Trophoblast cell (in vitro differentiated cells and primary cell): ENCODE measurements around the gene CHST2.

Experiments used
- DNase-seq, 2 donors: peaks; one replicate each; pipeline ENCODE4 v3.0.0-alpha.2; 2016
- H2AFZ ChIP-seq: 2 replicates; pipeline ENCODE4 v1.6.1; 2013; ENCODE audit warnings: low read length, moderate library complexity, mild to moderate bottlenecking; ENCODE audit not compliant: insufficient read depth, poor library complexity
- H2AK5ac ChIP-seq: 2 replicates; pipeline ENCODE4 v1.6.1; 2013; ENCODE audit warnings: mild to moderate bottlenecking, low read length
- H2BK120ac ChIP-seq: 2 replicates; pipeline ENCODE4 v1.6.1; 2013; ENCODE audit warnings: low read length, mild to moderate bottlenecking, moderate library complexity; ENCODE audit not compliant: insufficient read depth, poor library complexity
- H2BK12ac ChIP-seq: 2 replicates; pipeline ENCODE4 v1.6.1; 2013; ENCODE audit warnings: mild to moderate bottlenecking, low read length, moderate library complexity
- H2BK5ac ChIP-seq: 2 replicates; pipeline ENCODE4 v1.6.1; 2013; ENCODE audit warnings: low read length, low read depth, moderate library complexity, mild to moderate bottlenecking; ENCODE audit not compliant: poor library complexity
- H3K14ac ChIP-seq: 2 replicates; pipeline ENCODE4 v1.6.1; 2013; ENCODE audit warnings: mild to moderate bottlenecking, low read length
- H3K18ac ChIP-seq: 2 replicates; pipeline ENCODE4 v1.6.1; 2013; ENCODE audit warnings: mild to moderate bottlenecking, low read length
- H3K23ac ChIP-seq: 2 replicates; pipeline ENCODE4 v1.6.1; 2013; ENCODE audit warnings: low read length
- H3K27ac ChIP-seq: 2 replicates; pipeline ENCODE4 v1.5.1; 2013; ENCODE audit warnings: low read depth, mild to moderate bottlenecking, inconsistent platforms, low read length, moderate library complexity
- H3K27me3 ChIP-seq: 2 replicates; pipeline ENCODE4 v1.6.1; 2013; ENCODE audit warnings: inconsistent platforms, mild to moderate bottlenecking, low read length, moderate library complexity; ENCODE audit not compliant: insufficient read depth
- H3K36me3 ChIP-seq, 2 experiments: 1 replicate in 1 of 2; 2 replicates in 1 of 2; pipeline ENCODE4 v1.6.1; 2013; ENCODE audit warnings: low read length in 2 of 2, mild to moderate bottlenecking in 2 of 2, moderate library complexity in 1 of 2; ENCODE audit not compliant: insufficient read depth in 2 of 2, control insufficient read depth in 1 of 2
- H3K4ac ChIP-seq: 2 replicates; pipeline ENCODE4 v1.6.1; 2013; ENCODE audit warnings: low read depth, mild to moderate bottlenecking, low read length, moderate library complexity
- H3K4me1 ChIP-seq, 2 experiments: 1 replicate in 1 of 2; 2 replicates in 1 of 2; pipeline ENCODE4 v1.6.1; 2013; ENCODE audit warnings: low read length in 2 of 2, mild to moderate bottlenecking in 2 of 2, moderate library complexity in 1 of 2; ENCODE audit not compliant: insufficient read depth in 2 of 2, control insufficient read depth in 1 of 2
- H3K4me2 ChIP-seq: 2 replicates; pipeline ENCODE4 v1.6.1; 2013; ENCODE audit warnings: inconsistent platforms, mild to moderate bottlenecking, low read length, moderate library complexity
- H3K4me3 ChIP-seq: 2 replicates; pipeline ENCODE4 v1.5.1; 2013; ENCODE audit warnings: mild to moderate bottlenecking, low read depth, low read length, inconsistent platforms
- H3K79me1 ChIP-seq: one replicate; pipeline ENCODE4 v1.6.1; 2013; ENCODE audit warnings: low read length
- H3K79me2 ChIP-seq: 2 replicates; pipeline ENCODE4 v1.6.1; 2013; ENCODE audit warnings: low read length, mild to moderate bottlenecking; ENCODE audit not compliant: control insufficient read depth, insufficient read depth, poor library complexity
- H3K9ac ChIP-seq: 2 replicates; pipeline ENCODE4 v1.6.1; 2013; ENCODE audit warnings: mild to moderate bottlenecking, low read length
- H3K9me3 ChIP-seq: 2 replicates; pipeline ENCODE4 v1.6.1; 2013; ENCODE audit warnings: low read depth, mild to moderate bottlenecking, control low read depth, inconsistent platforms, low read length; ENCODE audit not compliant: insufficient read depth
- H4K12ac ChIP-seq: 2 replicates; pipeline ENCODE4 v1.6.1; 2013; ENCODE audit warnings: low read depth, mild to moderate bottlenecking, low read length, moderate library complexity
- H4K8ac ChIP-seq: 2 replicates; pipeline ENCODE4 v1.6.1; 2013; ENCODE audit warnings: low read depth, mild to moderate bottlenecking, low read length, moderate library complexity
- H4K91ac ChIP-seq: one replicate; pipeline ENCODE4 v1.6.1; 2013; ENCODE audit warnings: low read depth, mild to moderate bottlenecking, low read length, moderate library complexity
- WGBS: extraction: QIAGEN DNeasy Blood & Tissue Kit; methylation state at CpG from one replicate; pipeline ENCODE4 v1.1.7; 2013; ENCODE audit warnings: missing lambda C conversion rate; ENCODE audit not compliant: insufficient read length, insufficient coverage; ENCODE audit errors: extremely low coverage; 5-methylcytosine and 5-hydroxymethylcytosine counted together

Gene CHST2

DNA sequence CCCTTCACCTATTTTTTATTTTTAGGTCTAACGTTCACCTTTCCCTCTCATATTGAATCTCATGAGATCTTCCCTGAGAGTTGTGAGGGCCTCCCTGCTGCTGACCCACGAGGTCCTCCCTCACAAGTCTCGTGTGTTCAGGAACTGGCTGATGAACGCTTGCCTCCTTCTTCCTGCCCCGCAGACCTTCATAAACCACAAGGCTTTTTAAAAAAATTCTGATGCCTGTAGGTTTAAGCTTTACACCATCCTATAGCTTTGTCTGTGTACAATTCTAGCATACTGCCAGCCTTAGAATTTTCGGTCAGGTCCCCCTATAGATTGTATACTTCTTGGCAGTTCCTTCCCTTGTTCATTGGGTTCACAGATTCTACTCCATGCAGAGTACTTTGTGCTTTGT is 50.5 kb downstream of the CHST2 start:
- no peaks in the 10 kb centered on the region for H3K79me2 ChIP-seq
- H4K8ac ChIP-seq = no peak overlapping the region
- H3K18ac ChIP-seq = no peak overlapping the region
- H3K4me3 ChIP-seq = no peak overlapping the region
- DNase-seq = no peak
- H3K79me1 ChIP-seq = no peaks in the 10 kb centered on the region
- H2BK5ac ChIP-seq = no peak overlapping the region
- no CpG with 5 or more reads among the region's 6 CpGs for WGBS
- no peak overlapping the region for H3K4ac ChIP-seq
- no peak overlapping the region for H3K23ac ChIP-seq
- no peak overlapping the region for H3K27ac ChIP-seq
- H3K9ac ChIP-seq = no peak overlapping the region
- H3K14ac ChIP-seq = no peak overlapping the region
- H3K9me3 ChIP-seq = no peaks in the 10 kb centered on the region
- H3K27me3 ChIP-seq = no peaks in the 10 kb centered on the region
- no peak overlapping the region for H3K4me2 ChIP-seq
- no peak overlapping the region for H2BK12ac ChIP-seq
- no peaks in the 10 kb centered on the region for H3K4me1 ChIP-seq
- H4K12ac ChIP-seq = no peak overlapping the region
- no peak overlapping the region for H4K91ac ChIP-seq
- no peak overlapping the region for H2AK5ac ChIP-seq
- H2BK120ac ChIP-seq = no peak overlapping the region
- no peak overlapping the region for H2AFZ ChIP-seq
- no peaks in the 10 kb centered on the region for H3K36me3 ChIP-seq

DNA sequence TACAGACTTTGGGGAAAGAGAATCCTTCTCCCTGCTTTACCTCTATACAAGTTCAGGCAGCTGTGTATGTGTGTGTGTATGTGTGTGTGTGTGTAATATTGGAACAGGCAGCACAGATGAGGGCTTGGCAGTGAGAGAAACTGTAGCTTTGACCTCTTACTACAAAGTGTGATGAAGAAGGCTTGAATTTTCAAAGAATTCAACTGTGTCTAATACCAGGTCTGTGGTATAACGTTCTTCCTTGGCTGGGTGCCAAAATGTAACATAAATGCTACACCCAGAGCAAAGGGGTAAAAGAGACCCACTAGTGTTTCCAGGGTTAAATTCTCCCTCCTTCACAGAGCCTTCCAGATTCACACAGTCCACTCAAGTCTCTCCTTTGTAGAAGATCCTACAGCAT is 51.1 kb downstream of the CHST2 start:
- H3K79me2 ChIP-seq = no peaks in the 10 kb centered on the region
- no peak overlapping the region for H3K4ac ChIP-seq
- H3K27ac ChIP-seq = no peak overlapping the region
- H4K12ac ChIP-seq = no peak overlapping the region
- H2BK12ac ChIP-seq = no peak overlapping the region
- no peak overlapping the region for H3K23ac ChIP-seq
- WGBS = no CpG with 5 or more reads among the region's 1 CpG
- no peak overlapping the region for H4K8ac ChIP-seq
- no peak overlapping the region for H2BK5ac ChIP-seq
- no peak overlapping the region for H4K91ac ChIP-seq
- H3K4me1 ChIP-seq = no peaks in the 10 kb centered on the region
- no peaks in the 10 kb centered on the region for H3K9me3 ChIP-seq
- no peak overlapping the region for H2BK120ac ChIP-seq
- H3K4me3 ChIP-seq = no peak overlapping the region
- no peak overlapping the region for H3K14ac ChIP-seq
- H2AK5ac ChIP-seq = no peak overlapping the region
- H3K27me3 ChIP-seq = no peaks in the 10 kb centered on the region
- no peak overlapping the region for H3K9ac ChIP-seq
- H3K79me1 ChIP-seq = no peaks in the 10 kb centered on the region
- no peak overlapping the region for H2AFZ ChIP-seq
- DNase-seq = no peak
- no peaks in the 10 kb centered on the region for H3K36me3 ChIP-seq
- no peak overlapping the region for H3K18ac ChIP-seq
- H3K4me2 ChIP-seq = no peak overlapping the region

DNA sequence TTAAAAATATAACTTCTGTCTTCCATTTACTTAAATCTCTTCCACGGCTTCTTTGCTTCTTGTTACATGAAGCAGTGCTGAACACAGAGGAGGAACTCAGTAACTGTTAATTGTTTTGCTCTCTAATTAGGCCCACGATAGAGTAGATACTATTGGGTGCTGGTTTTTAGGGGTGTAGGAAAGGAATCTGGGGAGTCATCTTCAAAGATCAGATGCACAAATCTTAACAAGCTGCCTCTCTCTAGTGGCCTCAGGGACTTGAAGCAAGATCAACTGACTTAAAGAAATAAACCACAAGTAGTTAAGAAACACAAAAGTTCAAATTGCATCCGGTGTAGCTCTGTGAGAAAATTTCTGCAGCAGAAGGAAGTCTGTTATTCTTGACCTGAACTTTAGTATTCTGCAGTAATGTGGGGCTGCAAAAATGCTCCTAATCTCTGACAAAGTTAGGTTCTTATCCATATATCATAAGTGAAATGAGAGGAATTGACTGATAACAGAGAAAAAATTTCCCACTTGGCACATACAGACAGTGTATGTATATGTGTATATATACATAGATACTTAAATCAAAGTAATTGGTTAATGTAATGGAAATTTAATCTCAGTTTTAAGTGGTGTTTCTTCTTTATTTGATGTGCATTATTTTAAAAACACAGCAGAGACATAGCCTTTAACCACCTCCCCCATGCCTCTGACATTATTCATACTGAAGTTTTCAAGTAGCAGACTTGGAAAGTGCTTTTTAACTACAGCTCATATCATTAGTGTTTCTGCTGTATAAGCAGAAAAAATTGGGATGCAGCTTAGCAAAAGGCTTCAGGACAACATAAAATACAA is 51.8 kb downstream of the CHST2 start:
- H2AK5ac ChIP-seq = no peak overlapping the region
- DNase-seq = peak in 1 of 2 donors; percentile 51
- H3K9me3 ChIP-seq = no peaks in the 10 kb centered on the region
- no peak overlapping the region for H4K12ac ChIP-seq
- no peaks in the 10 kb centered on the region for H3K4me1 ChIP-seq
- H3K36me3 ChIP-seq = no peaks in the 10 kb centered on the region
- no peak overlapping the region for H3K27ac ChIP-seq
- no peaks in the 10 kb centered on the region for H3K27me3 ChIP-seq
- H2BK12ac ChIP-seq = no peak overlapping the region
- H3K14ac ChIP-seq = no peak overlapping the region
- no peak overlapping the region for H3K4me3 ChIP-seq
- H3K79me1 ChIP-seq = no peaks in the 10 kb centered on the region
- H3K4ac ChIP-seq = no peak overlapping the region
- no peak overlapping the region for H3K18ac ChIP-seq
- no peak overlapping the region for H3K4me2 ChIP-seq
- H4K8ac ChIP-seq = no peak overlapping the region
- no peak overlapping the region for H3K9ac ChIP-seq
- no CpG with 5 or more reads among the region's 3 CpGs for WGBS
- H4K91ac ChIP-seq = no peak overlapping the region
- H3K23ac ChIP-seq = no peak overlapping the region
- no peak overlapping the region for H2BK5ac ChIP-seq
- no peak overlapping the region for H2AFZ ChIP-seq
- H3K79me2 ChIP-seq = no peaks in the 10 kb centered on the region
- H2BK120ac ChIP-seq = no peak overlapping the region

- Histone ChIP-seq H3K23ac (no peak overlapping the region), H3K79me1 (no peaks in the 10 kb centered on the region), H3K4me2 (no peak overlapping the region), H3K4me1 (no peaks in the 10 kb centered on the region), H4K8ac (no peak overlapping the region), H3K27me3 (no peaks in the 10 kb centered on the region), H3K79me2 (no peaks in the 10 kb centered on the region), H3K9me3 (no peaks in the 10 kb centered on the region), H4K12ac (no peak overlapping the region), H3K27ac (no peak overlapping the region), H2AK5ac (no peak overlapping the region), H2BK5ac (no peak overlapping the region), H3K14ac (no peak overlapping the region), H3K18ac (no peak overlapping the region), H3K4me3 (no peak overlapping the region), H3K36me3 (no peaks in the 10 kb centered on the region), H4K91ac (no peak overlapping the region), H2BK120ac (no peak overlapping the region), H2AFZ (no peak overlapping the region), H3K4ac (no peak overlapping the region), H3K9ac (no peak overlapping the region), H2BK12ac (no peak overlapping the region)
- no CpG with 5 or more reads among the region's 5 CpGs for WGBS
- peak in 1 of 2 donors; percentile 30 for DNase-seq
Measured at GRCh38 chr3:143172062-143172794, 52.7 kb downstream of the CHST2 start.
